SK-N-SH treated with all-trans-retinoic acid at 6 μM for 48 hours (cell line): Measurements from ENCODE around the gene ASCL3.

ENCODE experiments used
- ATAC-seq: fragments of 200-7000 bp; cut with Tn5 transposase; 3 replicates; pipeline ENCODE4 v1.9.1; 2020; ENCODE audit warnings: mild to moderate bottlenecking, moderate library complexity
- ARNTL ChIP-seq: fragments of 450-650 bp; formaldehyde crosslinking; IDR thresholded peaks from 2 replicates; pipeline ENCODE4 v1.5.0; 2020; ENCODE audit warnings: low read depth, mild to moderate bottlenecking, moderate library complexity, borderline replicate concordance
- BACH2 ChIP-seq: fragments of 250-450 bp; sonication (Bioruptor Pico); IDR thresholded peaks from 2 replicates; pipeline ENCODE4 v1.9.0; 2021; ENCODE audit warnings: mild to moderate bottlenecking, borderline replicate concordance
- CREB5 ChIP-seq: fragments of 250-450 bp; sonication (Bioruptor Pico); IDR thresholded peaks from 2 replicates; pipeline ENCODE4 v1.5.1; 2020; ENCODE audit warnings: low read depth, mild to moderate bottlenecking, moderate library complexity
- CSDC2 ChIP-seq: fragments of 250-450 bp; sonication (Bioruptor Pico); IDR thresholded peaks from 2 replicates; pipeline ENCODE4 v1.5.0; 2020; ENCODE audit warnings: mild to moderate bottlenecking, moderate library complexity
- CSRNP3 ChIP-seq: fragments of 250-450 bp; sonication (Bioruptor Pico); IDR thresholded peaks from 2 replicates; pipeline ENCODE4 v1.5.1; 2021; ENCODE audit warnings: mild to moderate bottlenecking, moderate library complexity
- GLIS3 ChIP-seq: fragments of 250-450 bp; sonication (Bioruptor Pico); IDR thresholded peaks from 2 replicates; pipeline ENCODE4 v1.5.0; 2020; ENCODE audit warnings: mild to moderate bottlenecking, moderate library complexity
- ISL1 ChIP-seq: fragments of 250-450 bp; sonication (Bioruptor Pico); IDR thresholded peaks from 2 replicates; pipeline ENCODE4 v2.1.2; 2022; ENCODE audit warnings: mild to moderate bottlenecking, moderate library complexity
- OSR1 ChIP-seq: fragments of 250-450 bp; sonication (Bioruptor Pico); IDR thresholded peaks from 2 replicates; pipeline ENCODE4 v1.8.0; 2022; ENCODE audit warnings: moderate library complexity, mild to moderate bottlenecking, inconsistent platforms
- PATZ1 ChIP-seq: fragments of 250-450 bp; sonication (Bioruptor Pico); IDR thresholded peaks from 2 replicates; pipeline ENCODE4 v1.8.0; 2020; ENCODE audit warnings: mild to moderate bottlenecking, moderate library complexity, borderline replicate concordance
- POU6F1 ChIP-seq: fragments of 250-450 bp; sonication (Bioruptor Pico); IDR thresholded peaks from 2 replicates; pipeline ENCODE4 v1.8.0; 2021; ENCODE audit warnings: low read depth, mild to moderate bottlenecking, moderate library complexity, borderline replicate concordance
- SNAI2 ChIP-seq: fragments of 250-450 bp; sonication (Bioruptor Pico); IDR thresholded peaks from 2 replicates; pipeline ENCODE4 v1.5.0; 2020; ENCODE audit warnings: mild to moderate bottlenecking, moderate library complexity
- TCF4 ChIP-seq: fragments of 250-450 bp; sonication (Bioruptor Pico); IDR thresholded peaks from 2 replicates; pipeline ENCODE4 v1.8.0; 2021; ENCODE audit warnings: mild to moderate bottlenecking, moderate library complexity, borderline replicate concordance
- TSHZ2 ChIP-seq: fragments of 250-450 bp; sonication (Bioruptor Pico); IDR thresholded peaks from 2 replicates; pipeline ENCODE4 v1.5.0; 2020; ENCODE audit warnings: mild to moderate bottlenecking, moderate library complexity
- ZC3H10 ChIP-seq: fragments of 250-450 bp; sonication (Bioruptor Pico); IDR thresholded peaks from 2 replicates; pipeline ENCODE4 v1.5.1; 2021; ENCODE audit warnings: mild to moderate bottlenecking, moderate library complexity
- ZFP3 ChIP-seq: fragments of 250-450 bp; sonication (Bioruptor Pico); IDR thresholded peaks from 2 replicates; pipeline ENCODE4 v1.5.0; 2020; ENCODE audit warnings: mild to moderate bottlenecking, moderate library complexity
- ZNF565 ChIP-seq: fragments of 450-650 bp; formaldehyde crosslinking; conservative IDR thresholded peaks from 2 replicates; pipeline ENCODE4 v1.5.0; 2020; ENCODE audit warnings: low read depth, mild to moderate bottlenecking, moderate library complexity
- ZNF8 ChIP-seq: fragments of 450-650 bp; formaldehyde crosslinking; IDR thresholded peaks from 2 replicates; pipeline ENCODE4 v1.5.0; 2020; ENCODE audit warnings: mild to moderate bottlenecking, moderate library complexity

The ASCL3 gene

GRCh38 chr11:8928981-8929615, 13.7 kb downstream of the ASCL3 start:
- TF ChIP-seq ISL1 (CRISPR knock-in tag) (no peak), ZC3H10 (CRISPR knock-in tag) (no peak), ZFP3 (no peak)
- no peak for ATAC-seq

GRCh38 chr11:8928205-8928604, 14.6 kb downstream of the ASCL3 start:
- TF ChIP-seq TSHZ2 (CRISPR knock-in tag), result no peak
- no peak for TF ChIP-seq CREB5 (CRISPR knock-in tag)
- TF ChIP-seq BACH2 (CRISPR knock-in tag), result no peak
- no peak for TF ChIP-seq TCF4
- no peak for TF ChIP-seq GLIS3
- no peak for TF ChIP-seq ZNF565
- no peak for TF ChIP-seq CSRNP3
- TF ChIP-seq PATZ1 (CRISPR knock-in tag), result no peak
- TF ChIP-seq SNAI2 (CRISPR knock-in tag), result no peak
- TF ChIP-seq CSDC2 (CRISPR knock-in tag), result no peak
- TF ChIP-seq ARNTL (CRISPR knock-in tag), result no peak
- no peak for TF ChIP-seq ZC3H10 (CRISPR knock-in tag)
- no peak for TF ChIP-seq ZNF8 (CRISPR knock-in tag)
- TF ChIP-seq POU6F1 (CRISPR knock-in tag), result no peak
- TF ChIP-seq ISL1 (CRISPR knock-in tag), result no peak
- TF ChIP-seq ZFP3, result no peak

GRCh38 chr11:8927233-8927632, 15.6 kb downstream of the ASCL3 start:
- TF ChIP-seq ZNF565, result no peak
- no peak for TF ChIP-seq OSR1
- TF ChIP-seq ISL1 (CRISPR knock-in tag), result no peak
- TF ChIP-seq TCF4, result no peak
- TF ChIP-seq ZC3H10 (CRISPR knock-in tag), result no peak
- no peak for TF ChIP-seq POU6F1 (CRISPR knock-in tag)
- TF ChIP-seq CSRNP3, result no peak
- TF ChIP-seq ZNF8 (CRISPR knock-in tag), result no peak
- no peak for ATAC-seq

More at GRCh38 chr11:8928205-8928604, 14.6 kb downstream of the ASCL3 start:
- no peak for ATAC-seq
